Measurements from ENCODE around the gene GSTA1.
"Not testable (repeated sequence)": the region's sequence is repeated elsewhere in the genome, so short reads cannot be mapped to it uniquely, and the experiment has no call there.

DNA sequence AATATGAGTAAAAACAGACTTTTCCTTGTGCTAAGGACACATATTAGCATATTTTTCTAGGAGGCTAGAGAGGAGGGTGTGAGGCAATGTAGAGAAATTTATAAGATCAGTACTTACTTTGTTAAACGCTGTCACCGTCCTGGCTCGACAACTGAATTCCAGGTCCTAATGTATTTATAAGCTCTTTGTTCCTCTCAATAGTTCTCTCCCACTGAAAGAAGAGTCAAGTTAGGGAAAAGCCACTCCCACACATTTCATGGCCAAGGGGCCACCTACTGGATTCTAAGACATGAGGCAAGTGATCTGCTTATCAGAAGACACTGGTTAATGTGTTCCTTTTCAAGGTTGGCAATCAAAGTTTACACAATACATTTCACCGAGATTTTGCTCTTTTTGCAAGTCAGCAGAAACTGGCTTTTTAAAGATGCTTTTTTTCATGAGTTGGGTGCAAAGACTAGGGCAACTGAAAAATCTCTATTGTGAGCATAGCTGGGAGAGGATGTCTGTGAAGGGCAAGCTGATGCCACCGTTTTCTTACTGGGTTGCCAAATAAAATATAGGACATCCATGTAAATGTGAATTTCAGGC lies at the start of gene GSTA1:
- TF ChIP-seq CTCF, POLR2A (IDR thresholded peaks at IDR 0.05): not testable (repeated sequence)

Measured in testis (tissue), 2 donors.